ENCODE data around the gene OGDHL. TPM values are rescaled to one million over a fixed set of nuclear protein-coding genes. Genes with fewer than 3 reads are reported as not detected.

The OGDHL gene
- total and polyA plus RNA-seq, 7 experiments from 2014 or later = not detected

- H3K9me3 Mint-ChIP-seq = peaks cover 0 to 1% (median 0%) of the 10 kb centered on the region in 11 donors
- H3K36me3 Mint-ChIP-seq = no peaks in the 10 kb centered on the region
- no peak overlapping the region for H3K27ac Mint-ChIP-seq
- intact Hi-C loops (cut with micrococcal nuclease) = no loop called here
- H3K4me3 Mint-ChIP-seq = no peak overlapping the region
- H3K27me3 ChIP-seq (ENCODE audit: control insufficient read depth in 2 of 2, insufficient read depth in 2 of 2, low read length in 2 of 2) = no peaks in the 10 kb centered on the region
- H3K4me1 ChIP-seq (ENCODE audit: control insufficient read depth in 2 of 2, insufficient read depth in 2 of 2, low read length in 2 of 2) = no peaks in the 10 kb centered on the region
- POLR2A ChIA-PET = no interaction called here
- DNase-seq (no peak), ATAC-seq (no peak)
- H3K27ac ChIP-seq (ENCODE audit: low read depth, low read length) = no peak overlapping the region
- no peak overlapping the region for H3K4me3 ChIP-seq (ENCODE audit: low read length)
- H3K27me3 Mint-ChIP-seq = peaks cover 0 to 44% (median 14%) of the 10 kb centered on the region in 5 donors
- CTCF ChIA-PET = no interaction called here
- no peaks in the 10 kb centered on the region for H3K9me3 ChIP-seq (ENCODE audit: control insufficient read depth in 2 of 3, low read length in 3 of 3)
- no peaks in the 10 kb centered on the region for H3K36me3 ChIP-seq (ENCODE audit: control insufficient read depth in 2 of 3, insufficient read depth in 3 of 3, low read length in 3 of 3)
- no peaks in the 10 kb centered on the region for H3K4me1 Mint-ChIP-seq
Observed at GRCh38 chr10:49751636-49752510, 10.2 kb downstream of the OGDHL start.

DNA sequence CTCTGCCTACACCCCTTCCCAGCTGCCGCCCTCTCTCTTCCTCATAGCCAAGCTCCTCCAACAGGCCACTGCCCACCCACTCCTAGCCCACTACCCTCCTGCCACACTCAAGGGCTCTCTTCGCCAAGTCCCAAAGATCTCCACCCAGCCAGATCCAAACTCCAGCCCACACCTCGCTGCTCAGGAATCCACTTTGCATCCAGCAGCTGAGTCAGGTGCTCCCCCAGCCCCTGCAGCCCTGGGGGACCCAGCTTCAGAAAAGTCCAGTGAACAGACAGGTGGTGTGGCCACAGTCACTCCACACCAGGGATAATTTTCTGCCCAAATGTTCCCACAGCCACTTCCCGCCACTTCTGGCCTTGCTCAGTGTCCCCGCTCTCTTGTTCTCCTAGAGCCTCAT lies 10.9 kb downstream of the OGDHL start:
- H3K4me1 ChIP-seq (ENCODE audit: control insufficient read depth in 2 of 2, insufficient read depth in 2 of 2, low read length in 2 of 2) = no peaks in the 10 kb centered on the region
- ChIA-PET POLR2A (no interaction called here), CTCF (no interaction called here)
- H3K27ac ChIP-seq (ENCODE audit: low read depth, low read length) = no peak overlapping the region
- Mint-ChIP-seq H3K27ac (no peak overlapping the region), H3K27me3 (peaks cover 0 to 43% (median 10%) of the 10 kb centered on the region in 5 donors), H3K4me1 (no peaks in the 10 kb centered on the region), H3K9me3 (peaks cover 0 to 1% (median 0%) of the 10 kb centered on the region in 11 donors), H3K36me3 (no peaks in the 10 kb centered on the region), H3K4me3 (no peak overlapping the region)
- no peak overlapping the region for H3K4me3 ChIP-seq (ENCODE audit: low read length)
- no peaks in the 10 kb centered on the region for H3K27me3 ChIP-seq (ENCODE audit: control insufficient read depth in 2 of 2, insufficient read depth in 2 of 2, low read length in 2 of 2)
- H3K36me3 ChIP-seq (ENCODE audit: control insufficient read depth in 2 of 3, insufficient read depth in 3 of 3, low read length in 3 of 3) = no peaks in the 10 kb centered on the region
- intact Hi-C loops (cut with micrococcal nuclease) = no loop called here
- H3K9me3 ChIP-seq (ENCODE audit: control insufficient read depth in 2 of 3, low read length in 3 of 3) = no peaks in the 10 kb centered on the region
- ATAC-seq (no peak), DNase-seq (no peak)

DNA sequence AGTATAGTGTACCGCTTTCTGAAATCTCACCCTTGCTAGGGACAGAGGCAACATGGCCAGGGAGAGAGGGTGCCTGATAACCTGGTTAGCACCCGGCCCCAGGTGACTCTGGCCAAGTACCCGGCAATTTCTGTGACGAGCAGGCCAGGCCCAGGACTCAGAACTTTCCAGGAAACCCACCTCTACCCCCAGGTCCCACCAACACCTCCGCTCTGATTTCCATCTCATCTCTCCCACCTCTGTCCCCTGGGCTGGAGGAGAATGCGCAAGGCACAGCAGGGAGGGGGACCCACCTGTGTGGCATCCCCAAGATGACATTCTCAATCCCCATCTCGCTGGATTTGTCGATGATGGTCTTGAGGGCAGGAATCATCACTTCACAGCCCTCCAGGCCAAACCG lies 11.6 kb downstream of the OGDHL start:
- DNase-seq = no peak
- no peaks in the 10 kb centered on the region for H3K36me3 Mint-ChIP-seq
- no peaks in the 10 kb centered on the region for H3K9me3 ChIP-seq (ENCODE audit: control insufficient read depth in 2 of 3, low read length in 3 of 3)
- no peaks in the 10 kb centered on the region for H3K4me1 Mint-ChIP-seq
- H3K27me3 Mint-ChIP-seq = peaks cover 0 to 42% (median 10%) of the 10 kb centered on the region in 5 donors
- ChIA-PET CTCF (no interaction called here), POLR2A (no interaction called here)
- no peak overlapping the region for H3K4me3 Mint-ChIP-seq
- H3K4me1 ChIP-seq (ENCODE audit: control insufficient read depth in 2 of 2, insufficient read depth in 2 of 2, low read length in 2 of 2) = no peaks in the 10 kb centered on the region
- intact Hi-C loops (cut with micrococcal nuclease) = no loop called here
- no peak for ATAC-seq
- peaks cover 0 to 1% (median 0%) of the 10 kb centered on the region in 11 donors for H3K9me3 Mint-ChIP-seq
- no peaks in the 10 kb centered on the region for H3K27me3 ChIP-seq (ENCODE audit: control insufficient read depth in 2 of 2, insufficient read depth in 2 of 2, low read length in 2 of 2)
- H3K36me3 ChIP-seq (ENCODE audit: control insufficient read depth in 2 of 3, insufficient read depth in 3 of 3, low read length in 3 of 3) = no peaks in the 10 kb centered on the region
- H3K27ac Mint-ChIP-seq = no peak overlapping the region
- H3K27ac ChIP-seq (ENCODE audit: low read depth, low read length) = no peak overlapping the region
- no peak overlapping the region for H3K4me3 ChIP-seq (ENCODE audit: low read length)

GRCh38 chr10:49749556-49750491 lies 12.3 kb downstream of the OGDHL start:
- Mint-ChIP-seq H3K4me1 (no peaks in the 10 kb centered on the region), H3K36me3 (no peaks in the 10 kb centered on the region), H3K27me3 (peaks cover 0 to 44% (median 10%) of the 10 kb centered on the region in 5 donors), H3K9me3 (peaks cover 0 to 1% (median 0%) of the 10 kb centered on the region in 11 donors), H3K27ac (no peak overlapping the region), H3K4me3 (no peak overlapping the region)
- H3K4me3 ChIP-seq (ENCODE audit: low read length) = no peak overlapping the region
- no peaks in the 10 kb centered on the region for H3K9me3 ChIP-seq (ENCODE audit: control insufficient read depth in 2 of 3, low read length in 3 of 3)
- ChIA-PET POLR2A (no interaction called here), CTCF (no interaction called here)
- DNase-seq (no peak), ATAC-seq (no peak)
- intact Hi-C loops (cut with micrococcal nuclease) = no loop called here
- H3K27me3 ChIP-seq (ENCODE audit: control insufficient read depth in 2 of 2, insufficient read depth in 2 of 2, low read length in 2 of 2) = no peaks in the 10 kb centered on the region
- H3K27ac ChIP-seq (ENCODE audit: low read depth, low read length) = no peak overlapping the region
- no peaks in the 10 kb centered on the region for H3K36me3 ChIP-seq (ENCODE audit: control insufficient read depth in 2 of 3, insufficient read depth in 3 of 3, low read length in 3 of 3)
- H3K4me1 ChIP-seq (ENCODE audit: control insufficient read depth in 2 of 2, insufficient read depth in 2 of 2, low read length in 2 of 2) = no peaks in the 10 kb centered on the region

DNA sequence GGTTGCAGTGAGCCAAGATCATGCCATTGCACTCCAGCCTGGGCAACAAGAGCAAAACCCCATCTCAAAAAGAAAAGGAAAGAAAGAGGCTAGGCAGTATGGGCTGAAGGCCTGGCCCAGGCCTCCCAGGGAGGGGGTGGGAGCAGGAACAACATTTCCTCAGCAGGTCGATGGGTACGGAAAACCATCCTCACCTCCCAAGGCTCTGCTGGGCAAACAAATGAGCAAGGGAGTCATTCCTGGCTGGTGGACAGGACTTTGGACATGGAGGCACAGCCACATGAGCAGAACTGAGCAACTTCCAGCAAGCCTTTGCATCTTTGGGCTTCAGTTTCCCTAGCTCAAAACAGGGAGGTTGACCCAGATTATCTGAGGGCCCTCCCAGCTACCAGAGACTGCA lies 13.0 kb downstream of the OGDHL start:
- DNase-seq (no peak), ATAC-seq (no peak)
- no peak overlapping the region for H3K27ac ChIP-seq (ENCODE audit: low read depth, low read length)
- H3K4me1 ChIP-seq (ENCODE audit: control insufficient read depth in 2 of 2, insufficient read depth in 2 of 2, low read length in 2 of 2) = no peaks in the 10 kb centered on the region
- Mint-ChIP-seq H3K27ac (no peak overlapping the region), H3K36me3 (no peaks in the 10 kb centered on the region), H3K4me1 (no peaks in the 10 kb centered on the region), H3K4me3 (no peak overlapping the region), H3K9me3 (peaks cover 0 to 1% (median 0%) of the 10 kb centered on the region in 11 donors), H3K27me3 (peaks cover 0 to 46% (median 10%) of the 10 kb centered on the region in 5 donors)
- intact Hi-C loops (cut with micrococcal nuclease) = no loop called here
- no peak overlapping the region for H3K4me3 ChIP-seq (ENCODE audit: low read length)
- ChIA-PET POLR2A (no interaction called here), CTCF (no interaction called here)
- H3K27me3 ChIP-seq (ENCODE audit: control insufficient read depth in 2 of 2, insufficient read depth in 2 of 2, low read length in 2 of 2) = no peaks in the 10 kb centered on the region
- H3K36me3 ChIP-seq (ENCODE audit: control insufficient read depth in 2 of 3, insufficient read depth in 3 of 3, low read length in 3 of 3) = no peaks in the 10 kb centered on the region
- H3K9me3 ChIP-seq (ENCODE audit: control insufficient read depth in 2 of 3, low read length in 3 of 3) = no peaks in the 10 kb centered on the region

GRCh38 chr10:49748006-49748405 lies 14.1 kb downstream of the OGDHL start:
- no peak for DNase-seq
- peaks cover 0 to 1% (median 0%) of the 10 kb centered on the region in 11 donors for H3K9me3 Mint-ChIP-seq
- intact Hi-C loops (cut with micrococcal nuclease) = no loop called here
- Histone ChIP-seq H3K27me3 (ENCODE audit: control insufficient read depth in 2 of 2, insufficient read depth in 2 of 2, low read length in 2 of 2) (no peaks in the 10 kb centered on the region), H3K4me1 (ENCODE audit: control insufficient read depth in 2 of 2, insufficient read depth in 2 of 2, low read length in 2 of 2) (no peaks in the 10 kb centered on the region), H3K4me3 (ENCODE audit: low read length) (no peak overlapping the region), H3K36me3 (ENCODE audit: control insufficient read depth in 2 of 3, insufficient read depth in 3 of 3, low read length in 3 of 3) (no peaks in the 10 kb centered on the region), H3K9me3 (ENCODE audit: control insufficient read depth in 2 of 3, low read length in 3 of 3) (no peaks in the 10 kb centered on the region), H3K27ac (ENCODE audit: low read depth, low read length) (no peak overlapping the region)
- H3K36me3 Mint-ChIP-seq = no peaks in the 10 kb centered on the region
- no peak for ATAC-seq
- CTCF ChIA-PET = no interaction called here
- H3K27me3 Mint-ChIP-seq = peaks cover 0 to 45% (median 8%) of the 10 kb centered on the region in 5 donors
- H3K4me3 Mint-ChIP-seq = no peak overlapping the region
- H3K4me1 Mint-ChIP-seq = no peaks in the 10 kb centered on the region
- POLR2A ChIA-PET = no interaction called here
- H3K27ac Mint-ChIP-seq = no peak overlapping the region

All from naive thymus-derived CD4-positive, alpha-beta T cell (primary cell).